Spleen (tissue), 7 donors: Measurements from ENCODE around the gene ICAM3.

Experiments used
- POLR2A ChIP-seq, 3 donors: fragments of 450-650 bp; IDR thresholded peaks; one replicate each; pipeline ENCODE4 v1.5.1; 2017; ENCODE audit warnings: antibody characterized with exemption in 3 of 3, mild to moderate bottlenecking in 1 of 3
- TF ChIP-seq, protein P1 (sequence below), 11 experiments: fragments of 200-600 bp in 7 of 11; fragments of 450-650 bp in 4 of 11; sonication (generic) in 4 of 11; IDR thresholded peaks in 8 of 11; conservative IDR thresholded peaks in 3 of 11; 1 replicate in 7 of 11; 2 replicates in 4 of 11; pipeline versions ENCODE4 v1.4.0 to v1.8.0; 2016 to 2021; ENCODE audit warnings: antibody characterized with exemption in 11 of 11, inconsistent platforms in 4 of 11, mild to moderate bottlenecking in 1 of 11
- donor health status: DM: no; HTN: no; CAD: no; lungs with moderate emphysema.
- donor health status: DM: no; HTN: no; CAD: no.
- donor health status: DM: no; HTN: no; CAD: no.

DNA sequence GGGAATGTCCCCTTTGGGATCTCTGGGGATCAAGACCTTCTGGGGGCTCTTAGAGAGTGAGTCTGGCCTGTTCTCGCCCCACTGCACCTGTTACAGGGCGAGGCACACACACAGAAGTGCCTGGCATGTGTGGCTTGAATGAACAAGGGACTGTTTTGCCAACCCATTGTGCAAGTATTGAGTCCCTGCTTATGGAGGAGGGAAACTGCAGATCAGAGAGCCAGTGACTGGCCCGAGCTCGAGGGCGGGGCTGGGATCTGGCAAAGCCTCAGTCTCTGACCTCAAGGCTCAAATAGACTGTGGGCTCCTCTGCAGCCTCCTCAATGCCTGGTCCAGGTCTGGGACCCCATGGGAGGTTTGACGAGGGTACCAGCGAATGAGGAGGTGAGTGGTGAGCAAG is 11.6 kb downstream of the ICAM3 start:
- no peak for TF ChIP-seq POLR2A (IDR thresholded peaks at IDR 0.05)
- TF ChIP-seq, protein P1, sequence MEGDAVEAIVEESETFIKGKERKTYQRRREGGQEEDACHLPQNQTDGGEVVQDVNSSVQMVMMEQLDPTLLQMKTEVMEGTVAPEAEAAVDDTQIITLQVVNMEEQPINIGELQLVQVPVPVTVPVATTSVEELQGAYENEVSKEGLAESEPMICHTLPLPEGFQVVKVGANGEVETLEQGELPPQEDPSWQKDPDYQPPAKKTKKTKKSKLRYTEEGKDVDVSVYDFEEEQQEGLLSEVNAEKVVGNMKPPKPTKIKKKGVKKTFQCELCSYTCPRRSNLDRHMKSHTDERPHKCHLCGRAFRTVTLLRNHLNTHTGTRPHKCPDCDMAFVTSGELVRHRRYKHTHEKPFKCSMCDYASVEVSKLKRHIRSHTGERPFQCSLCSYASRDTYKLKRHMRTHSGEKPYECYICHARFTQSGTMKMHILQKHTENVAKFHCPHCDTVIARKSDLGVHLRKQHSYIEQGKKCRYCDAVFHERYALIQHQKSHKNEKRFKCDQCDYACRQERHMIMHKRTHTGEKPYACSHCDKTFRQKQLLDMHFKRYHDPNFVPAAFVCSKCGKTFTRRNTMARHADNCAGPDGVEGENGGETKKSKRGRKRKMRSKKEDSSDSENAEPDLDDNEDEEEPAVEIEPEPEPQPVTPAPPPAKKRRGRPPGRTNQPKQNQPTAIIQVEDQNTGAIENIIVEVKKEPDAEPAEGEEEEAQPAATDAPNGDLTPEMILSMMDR (IDR thresholded peaks at IDR 0.05 in 8 of 11, conservative IDR thresholded peaks at IDR 0.05 in 3 of 11) = no peak
